Mesothelial cell of epicardium (in vitro differentiated cells): ENCODE data around the gene MICAL2. TPM values are rescaled to one million over a fixed set of nuclear protein-coding genes. Genes with fewer than 3 reads are reported as not detected.

Experiments
- DNase-seq, 2 experiments: peaks; one replicate each; pipeline ENCODE4 v3.0.0; 2021; ENCODE audit warnings: low spot score in 2 of 2; ENCODE audit not compliant: unreplicated experiment in 2 of 2
- H3K27ac Mint-ChIP-seq: 2 replicates; pipeline ENCODE4 v1.8.0; 2021; ENCODE audit warnings: mixed read lengths
- H3K27me3 Mint-ChIP-seq: 2 replicates; pipeline ENCODE4 v1.8.0; 2021; ENCODE audit warnings: low read depth, mixed read lengths
- H3K36me3 Mint-ChIP-seq: 2 replicates; pipeline ENCODE4 v1.8.0; 2021; ENCODE audit warnings: mixed read lengths
- H3K4me1 Mint-ChIP-seq: 2 replicates; pipeline ENCODE4 v1.8.0; 2021; ENCODE audit warnings: mixed read lengths
- H3K4me3 Mint-ChIP-seq: 2 replicates; pipeline ENCODE4 v1.8.0; 2021; ENCODE audit warnings: mild to moderate bottlenecking, moderate library complexity, mixed read lengths
- H3K9me3 Mint-ChIP-seq: 2 replicates; pipeline ENCODE4 v1.8.0; 2021; ENCODE audit warnings: mixed read lengths
- total RNA-seq: library from RNA; stranded (reverse); gene quantifications from 3 replicates; pipeline ENCODE4 v1.2.1, GENCODE V29; 2021
- TF ChIP-seq, protein P1 (sequence below): fragments of 200-600 bp; sonication (generic); IDR thresholded peaks from one replicate; pipeline ENCODE4 v1.5.0; 2021; ENCODE audit warnings: antibody characterized with exemption; ENCODE audit not compliant: unreplicated experiment

MICAL2 gene
- total RNA-seq, 1 donor from 2014 or later: 15.0 TPM

DNA sequence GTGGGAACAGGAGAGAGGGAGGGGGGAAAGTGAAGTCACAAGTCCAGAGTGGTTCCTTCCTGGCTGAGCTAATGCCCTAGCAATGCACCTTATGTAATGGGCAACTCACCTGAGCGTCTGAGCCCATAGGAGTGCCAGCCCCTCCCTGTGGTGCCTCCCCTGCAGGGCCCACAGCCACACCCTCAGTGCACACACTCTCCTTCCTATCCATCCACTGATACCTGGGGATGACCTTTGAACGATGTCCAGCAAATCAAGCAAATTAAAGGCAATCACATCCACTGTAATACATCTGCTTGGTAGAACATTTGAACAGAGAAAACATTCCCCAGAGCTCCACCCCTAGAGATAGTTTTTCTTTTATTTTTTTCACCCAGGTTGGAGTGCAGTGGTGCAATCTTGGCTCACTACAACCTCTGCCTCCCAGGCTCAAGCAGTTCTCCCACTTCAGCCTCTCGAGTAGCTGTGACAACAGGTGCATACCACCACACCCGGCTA, 19.6 kb upstream of the MICAL2 start:
- no peaks in the 10 kb centered on the region for H3K27me3 Mint-ChIP-seq
- no peaks in the 10 kb centered on the region for H3K9me3 Mint-ChIP-seq
- H3K4me3 Mint-ChIP-seq: no peak overlapping the region
- no peak for DNase-seq
- H3K27ac Mint-ChIP-seq: no peak overlapping the region
- TF ChIP-seq, protein P1, sequence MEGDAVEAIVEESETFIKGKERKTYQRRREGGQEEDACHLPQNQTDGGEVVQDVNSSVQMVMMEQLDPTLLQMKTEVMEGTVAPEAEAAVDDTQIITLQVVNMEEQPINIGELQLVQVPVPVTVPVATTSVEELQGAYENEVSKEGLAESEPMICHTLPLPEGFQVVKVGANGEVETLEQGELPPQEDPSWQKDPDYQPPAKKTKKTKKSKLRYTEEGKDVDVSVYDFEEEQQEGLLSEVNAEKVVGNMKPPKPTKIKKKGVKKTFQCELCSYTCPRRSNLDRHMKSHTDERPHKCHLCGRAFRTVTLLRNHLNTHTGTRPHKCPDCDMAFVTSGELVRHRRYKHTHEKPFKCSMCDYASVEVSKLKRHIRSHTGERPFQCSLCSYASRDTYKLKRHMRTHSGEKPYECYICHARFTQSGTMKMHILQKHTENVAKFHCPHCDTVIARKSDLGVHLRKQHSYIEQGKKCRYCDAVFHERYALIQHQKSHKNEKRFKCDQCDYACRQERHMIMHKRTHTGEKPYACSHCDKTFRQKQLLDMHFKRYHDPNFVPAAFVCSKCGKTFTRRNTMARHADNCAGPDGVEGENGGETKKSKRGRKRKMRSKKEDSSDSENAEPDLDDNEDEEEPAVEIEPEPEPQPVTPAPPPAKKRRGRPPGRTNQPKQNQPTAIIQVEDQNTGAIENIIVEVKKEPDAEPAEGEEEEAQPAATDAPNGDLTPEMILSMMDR: no peak
- no peaks in the 10 kb centered on the region for H3K36me3 Mint-ChIP-seq
- H3K4me1 Mint-ChIP-seq: peaks cover 8% of the 10 kb centered on the region

DNA sequence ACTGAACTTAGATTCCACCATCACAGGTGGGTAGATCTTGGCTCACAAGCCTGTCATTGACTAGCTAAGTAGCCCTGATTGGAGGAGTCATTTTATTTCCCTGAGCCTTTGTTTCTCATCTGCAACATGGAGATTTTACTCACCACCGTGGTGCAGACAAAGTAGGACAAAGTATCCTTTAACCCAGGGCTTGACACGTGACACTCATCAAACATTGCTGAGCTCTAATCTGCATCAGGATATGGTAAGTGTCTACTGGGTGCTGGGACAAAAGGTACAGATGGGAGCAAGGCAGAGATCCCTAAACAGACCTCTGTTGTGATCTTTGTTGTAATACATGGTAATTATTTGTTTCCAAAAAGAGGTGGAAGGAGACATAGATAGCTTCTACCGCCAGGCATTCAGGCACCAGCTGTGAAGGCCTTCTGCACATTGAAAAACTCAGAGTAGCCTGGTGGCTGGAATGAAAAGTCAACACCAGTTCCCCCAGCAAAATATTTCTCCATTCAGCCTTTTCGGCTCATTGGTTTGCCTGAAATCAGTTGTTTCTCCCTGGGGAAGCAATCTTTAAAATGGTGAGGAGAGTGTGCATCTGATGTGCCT, 18.3 kb upstream of the MICAL2 start:
- Mint-ChIP-seq H3K36me3 (no peaks in the 10 kb centered on the region), H3K4me1 (no peaks in the 10 kb centered on the region), H3K27me3 (no peaks in the 10 kb centered on the region), H3K9me3 (no peaks in the 10 kb centered on the region), H3K4me3 (no peak overlapping the region), H3K27ac (no peak overlapping the region)
- TF ChIP-seq, protein P1: no peak
- DNase-seq: no peak

DNA sequence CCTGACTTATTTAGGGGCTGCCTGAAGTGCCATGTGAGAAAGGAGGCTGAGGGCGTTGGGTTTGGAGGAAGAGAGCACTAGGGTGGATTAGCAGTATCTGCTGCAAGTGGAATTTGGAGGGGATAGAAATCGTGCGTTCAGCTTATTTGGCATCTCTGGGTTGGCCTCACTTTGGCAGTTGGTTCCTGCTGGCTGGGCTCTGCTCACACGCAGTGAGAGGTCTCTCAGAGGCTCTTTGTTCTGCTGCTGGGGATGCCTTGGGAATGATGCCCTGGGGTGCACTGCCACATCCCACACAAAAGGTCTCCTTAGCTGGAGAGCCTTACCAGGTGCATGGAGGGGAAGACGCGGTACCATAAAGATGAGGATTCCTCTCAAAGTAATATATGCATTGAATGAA, 17.7 kb upstream of the MICAL2 start:
- no peak for DNase-seq
- TF ChIP-seq, protein P1: no peak
- H3K9me3 Mint-ChIP-seq: no peaks in the 10 kb centered on the region
- no peaks in the 10 kb centered on the region for H3K36me3 Mint-ChIP-seq
- H3K4me1 Mint-ChIP-seq: no peaks in the 10 kb centered on the region
- H3K4me3 Mint-ChIP-seq: no peak overlapping the region
- H3K27me3 Mint-ChIP-seq: peaks cover 3% of the 10 kb centered on the region
- no peak overlapping the region for H3K27ac Mint-ChIP-seq

DNA sequence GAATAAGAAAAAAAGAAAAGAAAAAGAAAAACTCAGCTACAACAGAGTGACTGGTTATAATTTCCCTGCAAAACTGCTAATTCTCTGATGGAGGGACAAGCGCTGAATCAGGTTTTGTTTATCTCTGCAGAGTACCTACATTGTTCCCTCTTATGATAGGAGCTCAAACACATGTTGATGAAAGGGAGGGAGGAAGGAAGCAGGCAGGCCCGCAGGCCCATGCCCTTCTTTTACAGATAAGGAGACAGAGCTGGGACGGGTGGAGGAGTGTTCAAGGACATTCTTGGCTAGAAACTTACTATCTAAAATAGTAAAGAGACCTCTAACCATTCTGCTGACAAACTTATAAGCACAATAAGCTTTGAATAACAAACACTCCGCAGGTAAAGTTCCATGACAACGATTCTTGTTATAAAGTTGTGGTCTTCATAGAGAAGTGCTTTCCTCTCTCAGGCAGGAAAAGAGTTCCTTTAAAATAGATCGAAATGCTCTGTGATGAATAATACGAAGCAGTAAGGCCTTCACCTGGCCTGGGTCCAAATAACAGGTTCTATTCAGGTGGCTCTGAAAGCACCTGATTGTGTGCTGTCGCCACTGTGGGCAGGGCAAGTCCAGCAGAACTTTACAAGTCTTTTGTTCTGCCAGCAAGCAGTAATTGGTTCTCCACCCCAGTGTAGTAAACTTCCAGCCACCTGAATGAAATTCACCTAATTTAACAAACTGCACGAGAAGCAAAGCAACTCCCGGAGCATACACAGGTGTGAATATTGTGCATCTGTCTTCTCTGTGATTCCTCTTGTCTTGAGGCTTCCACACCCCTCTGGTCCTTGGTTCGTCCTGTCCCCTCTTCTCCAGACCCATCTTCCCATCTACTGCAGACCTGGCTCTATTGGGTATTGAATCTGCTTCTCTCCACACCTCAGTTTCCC, 15.3 kb upstream of the MICAL2 start:
- TF ChIP-seq, protein P1: no peak
- Mint-ChIP-seq H3K27ac (no peak overlapping the region), H3K4me3 (no peak overlapping the region), H3K27me3 (peaks cover 17% of the 10 kb centered on the region), H3K9me3 (no peaks in the 10 kb centered on the region), H3K4me1 (peaks cover 2% of the 10 kb centered on the region), H3K36me3 (no peaks in the 10 kb centered on the region)
- DNase-seq: no peak

DNA sequence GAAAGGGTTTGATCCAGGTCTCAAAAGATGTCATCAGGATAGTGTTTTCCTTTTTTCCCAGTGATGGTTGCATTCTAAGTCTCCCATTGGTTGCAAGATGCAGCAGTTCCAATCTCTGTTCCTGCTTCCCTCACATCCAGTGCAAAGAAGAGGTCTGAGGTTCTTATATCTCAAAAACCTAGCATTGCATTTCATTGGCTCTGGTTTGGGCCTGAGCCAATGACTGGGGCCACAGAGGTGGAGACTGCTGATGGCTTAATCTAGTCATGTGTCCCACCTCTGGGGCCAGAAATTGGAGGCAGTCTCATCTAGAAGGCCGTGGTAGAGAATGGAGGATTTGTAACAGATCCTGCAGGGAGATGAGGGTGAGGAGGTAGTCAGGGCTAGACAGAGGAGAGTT, 13.2 kb upstream of the MICAL2 start:
- peaks cover 36% of the 10 kb centered on the region for H3K27me3 Mint-ChIP-seq
- H3K4me3 Mint-ChIP-seq: no peak overlapping the region
- peaks cover 2% of the 10 kb centered on the region for H3K4me1 Mint-ChIP-seq
- H3K9me3 Mint-ChIP-seq: no peaks in the 10 kb centered on the region
- DNase-seq: no peak
- H3K36me3 Mint-ChIP-seq: no peaks in the 10 kb centered on the region
- TF ChIP-seq, protein P1: no peak
- no peak overlapping the region for H3K27ac Mint-ChIP-seq
